Pons (tissue), 1 donor: ENCODE measurements around the gene CACNG4.
"Not testable (repeated sequence)": the region's sequence is repeated elsewhere in the genome, so short reads cannot be mapped to it uniquely, and the experiment has no call there.

ENCODE experiments used
- DNase-seq: peaks from one replicate; pipeline ENCODE4 v3.0.0-alpha.2; 2016; ENCODE audit warnings: low spot score

CACNG4 gene

GRCh38 chr17:66964930-66965800, 658 bp downstream of the CACNG4 start:
- DNase-seq = no peak

DNA sequence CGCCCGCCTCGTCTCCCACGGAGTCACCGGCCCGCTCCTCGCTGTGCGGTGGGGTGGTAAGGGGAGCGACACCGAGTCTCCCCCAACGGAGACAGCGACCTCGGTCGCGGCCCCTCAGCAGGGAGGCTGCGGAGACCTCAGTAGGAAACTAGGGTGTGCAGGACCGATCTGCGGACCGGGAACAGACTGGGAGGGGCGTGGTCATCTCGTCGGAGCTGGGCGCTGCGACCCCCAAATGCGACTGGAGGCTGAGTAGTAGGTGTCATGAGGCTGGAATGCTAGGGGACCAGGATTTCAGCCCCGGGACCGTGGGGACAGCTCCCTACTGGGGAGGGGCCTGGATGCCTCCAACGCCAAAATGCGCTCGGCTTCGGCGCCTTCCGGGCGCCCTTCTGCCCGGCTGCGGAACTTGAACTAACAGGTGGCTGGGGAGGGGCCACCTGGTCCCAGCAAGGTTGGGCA, 1.3 kb downstream of the CACNG4 start:
- DNase-seq = no peak

DNA sequence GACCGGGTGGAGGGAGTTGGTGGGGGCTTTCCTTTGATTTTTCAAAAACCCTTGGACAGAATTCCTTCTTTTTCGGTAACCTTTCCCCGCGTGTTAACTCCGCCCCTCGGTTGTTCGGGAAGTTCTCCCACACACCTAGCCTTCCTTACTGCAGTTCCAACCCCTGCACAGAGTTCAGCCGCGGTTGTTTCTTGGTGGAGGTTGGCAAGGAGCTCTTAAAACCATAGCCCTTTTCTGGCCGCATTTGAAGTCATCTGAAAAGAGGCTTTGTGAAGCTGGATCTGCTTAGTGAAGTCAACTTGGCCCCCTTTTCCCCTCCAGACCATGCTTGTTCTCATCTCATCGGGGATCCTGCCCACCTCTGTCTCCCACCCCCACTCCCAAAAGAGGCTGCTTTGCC, 1.8 kb downstream of the CACNG4 start:
- DNase-seq = no peak

GRCh38 chr17:66966704-66967418, 2.4 kb downstream of the CACNG4 start:
- DNase-seq = no peak

- DNase-seq = no peak
Measured at GRCh38 chr17:66967837-66968543, 3.5 kb downstream of the CACNG4 start.

- DNase-seq = no peak
Measured at GRCh38 chr17:66968916-66969315, 4.4 kb downstream of the CACNG4 start.

- DNase-seq = no peak
Measured at GRCh38 chr17:66970140-66970539, 5.6 kb downstream of the CACNG4 start.

GRCh38 chr17:66970797-66971196, 6.3 kb downstream of the CACNG4 start:
- DNase-seq = no peak

- no peak for DNase-seq
Measured at GRCh38 chr17:66971264-66971663, 6.8 kb downstream of the CACNG4 start.

DNA sequence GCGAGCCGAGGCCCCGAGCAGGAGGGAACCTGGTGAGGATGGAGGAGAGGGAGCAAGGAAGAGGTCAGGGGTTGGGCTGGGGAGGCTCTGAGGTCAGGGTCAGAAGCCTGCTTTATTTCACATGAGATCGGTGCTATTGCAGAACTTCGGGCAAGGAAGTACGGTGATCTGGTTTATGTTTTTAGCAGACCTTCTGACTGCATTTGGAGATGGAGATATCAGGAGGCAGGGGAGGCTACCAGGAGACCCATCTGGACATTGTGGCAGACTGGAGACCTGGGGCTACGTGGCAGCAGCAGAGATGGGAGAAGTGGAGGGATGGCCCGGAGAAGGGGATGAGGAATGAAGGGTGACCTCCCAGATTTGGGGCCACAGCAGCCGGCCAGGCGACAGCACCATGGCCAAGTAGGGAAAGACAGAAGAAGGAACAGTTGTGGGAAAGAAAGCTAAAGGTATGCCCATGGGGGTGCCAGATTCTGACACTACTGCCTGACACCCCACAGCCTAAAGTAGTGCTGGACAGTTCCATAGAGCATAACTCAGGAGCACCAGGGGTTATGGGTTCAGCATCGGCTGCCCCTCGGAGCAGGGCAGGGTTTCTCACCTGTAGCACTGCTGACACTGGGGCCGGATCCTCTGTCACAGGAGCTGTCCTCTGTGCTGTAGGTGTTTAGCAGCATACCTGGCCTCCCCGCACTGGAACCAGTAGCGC, 7.4 kb downstream of the CACNG4 start:
- no peak for DNase-seq

DNA sequence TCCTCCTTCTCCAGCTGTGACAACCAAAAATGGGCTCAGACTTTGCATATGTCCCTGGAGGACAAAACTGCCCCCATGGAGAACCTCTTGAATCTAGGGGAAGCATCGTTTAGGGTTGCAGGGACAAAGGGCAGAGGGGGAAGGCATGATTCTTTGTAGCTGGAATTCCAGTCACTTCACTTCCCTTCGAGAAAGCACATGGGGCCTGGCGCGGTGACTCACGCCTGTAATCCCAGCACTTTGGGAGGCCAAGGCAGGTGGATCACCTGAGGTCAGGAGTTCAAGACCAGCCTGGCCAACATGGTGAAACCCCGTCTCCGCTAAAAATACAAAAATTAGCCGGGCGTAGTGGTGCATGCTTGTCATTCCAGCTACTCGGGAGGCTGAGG, 7.9 kb downstream of the CACNG4 start:
- not testable (repeated sequence) for DNase-seq

- DNase-seq = no peak
Measured at GRCh38 chr17:66975188-66975587, 10.7 kb downstream of the CACNG4 start.

DNA sequence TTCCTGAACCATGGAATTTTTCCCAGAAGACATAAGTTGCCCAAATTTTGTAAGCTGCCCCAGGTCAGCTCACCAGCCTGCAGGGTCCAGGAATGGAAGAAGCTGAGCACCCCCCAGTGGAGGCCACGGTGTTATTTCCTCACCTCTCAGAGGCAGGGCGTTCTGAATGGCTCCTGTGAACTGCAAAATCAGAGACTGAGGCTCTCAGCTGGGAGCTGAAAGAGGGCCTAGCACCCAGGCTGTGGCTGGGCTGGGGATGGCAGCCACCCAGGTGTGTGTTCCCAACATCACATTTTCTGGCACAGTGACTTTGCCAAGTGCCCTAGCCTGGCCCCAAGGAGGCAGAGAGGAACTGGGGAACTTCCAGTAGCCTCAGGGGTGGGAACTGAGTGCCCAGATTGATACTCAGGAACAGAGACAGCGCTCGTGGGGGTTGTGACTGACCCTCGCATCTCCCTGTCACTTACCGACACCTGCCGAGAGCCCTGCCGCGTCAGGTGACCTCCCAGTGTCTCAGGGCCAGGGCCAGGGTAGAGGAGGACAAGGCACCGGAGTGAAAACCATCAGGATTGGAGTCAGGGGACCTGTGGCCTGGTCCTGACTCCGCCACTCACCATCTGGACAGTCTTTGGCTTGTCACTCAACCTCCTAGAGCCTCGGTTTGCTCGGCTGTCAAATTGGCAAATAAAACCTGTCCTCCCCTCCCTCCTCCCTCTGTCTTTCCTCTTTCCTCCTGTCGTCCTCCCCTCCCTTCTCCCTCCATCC, 11.3 kb downstream of the CACNG4 start:
- DNase-seq = no peak

DNA sequence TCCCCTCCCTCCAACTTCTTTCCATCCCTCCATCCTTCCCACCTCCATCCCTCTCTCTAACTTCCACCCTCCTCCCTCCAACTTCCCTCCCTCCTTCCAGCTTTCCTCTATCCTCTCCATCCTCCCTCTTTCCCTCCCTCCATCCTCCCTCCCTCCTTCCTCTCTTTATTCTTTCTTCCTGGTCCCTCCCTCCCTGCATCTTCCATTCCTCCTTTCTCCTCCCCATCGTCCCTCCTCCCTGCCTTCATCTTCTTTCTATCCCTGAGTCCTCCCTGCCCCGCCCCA, 11.8 kb downstream of the CACNG4 start:
- DNase-seq = no peak

DNA sequence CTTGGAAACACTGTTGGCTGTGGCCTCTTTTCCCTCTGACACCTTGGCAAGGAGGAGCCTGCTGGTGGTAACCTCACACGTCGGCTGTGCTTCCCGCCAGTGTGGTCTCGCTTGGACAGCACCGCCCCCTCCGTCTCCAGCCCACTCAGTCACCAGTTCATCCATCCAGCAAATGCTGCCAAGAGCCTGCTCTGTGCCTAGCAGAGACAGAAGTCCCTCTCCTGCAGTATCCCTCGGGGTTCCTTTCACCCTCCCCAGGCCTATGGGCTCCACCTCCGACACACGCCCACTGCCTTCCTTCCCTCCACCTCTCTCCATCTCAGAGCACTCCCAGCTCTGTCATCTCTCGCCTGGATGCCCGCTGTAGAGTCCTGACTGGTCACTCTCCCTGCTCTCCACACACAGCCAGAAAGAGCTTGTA, 12.3 kb downstream of the CACNG4 start:
- DNase-seq = no peak

DNA sequence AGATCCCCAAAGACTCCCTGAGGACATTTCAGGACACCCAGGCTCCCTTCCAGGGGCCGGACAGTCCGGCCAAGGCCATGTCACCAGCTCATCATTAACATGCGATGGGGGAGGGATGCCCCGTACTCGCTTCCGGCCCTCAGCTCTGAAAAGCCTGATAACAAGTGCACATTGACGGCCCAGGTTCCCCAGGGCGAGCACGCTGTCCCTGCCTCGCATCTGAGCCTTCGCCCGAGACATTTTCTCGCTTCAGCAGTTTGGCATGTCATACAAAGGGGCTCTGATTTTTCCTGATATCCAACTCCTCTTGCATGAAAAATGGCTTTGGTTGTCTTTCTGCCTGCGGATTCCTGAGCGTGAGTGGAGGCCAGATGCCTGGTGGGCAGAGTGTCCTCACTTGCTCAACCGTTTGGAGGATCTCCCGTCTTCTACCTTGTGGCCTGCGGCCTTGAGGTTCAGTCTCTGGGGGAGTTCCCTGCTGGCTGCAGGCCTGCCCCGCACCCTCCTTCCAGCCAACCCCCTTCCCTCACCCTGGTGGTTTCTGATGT, 14.1 kb downstream of the CACNG4 start:
- DNase-seq = peak; percentile 42

DNA sequence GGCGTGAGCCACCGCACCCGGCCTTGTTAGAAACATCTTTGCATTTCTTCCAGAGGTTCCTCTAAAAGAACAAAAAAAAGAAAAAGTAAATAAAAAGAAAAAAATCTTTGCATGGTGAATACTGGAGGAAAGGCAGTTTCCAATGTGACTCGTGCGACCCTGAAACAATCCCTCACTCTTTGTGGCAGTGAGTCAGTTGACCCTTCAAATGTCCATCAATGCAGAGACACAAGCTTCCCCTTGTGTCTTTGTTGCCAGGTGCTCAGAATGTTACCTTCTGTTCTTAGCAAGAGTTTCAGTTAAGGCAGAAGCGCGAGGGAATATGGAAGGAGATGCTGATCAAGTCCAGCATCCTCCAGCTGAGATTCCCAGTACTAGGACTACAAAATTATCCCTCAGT, 16.4 kb downstream of the CACNG4 start:
- DNase-seq = no peak

- DNase-seq = no peak
Measured at GRCh38 chr17:66981983-66982508, 17.5 kb downstream of the CACNG4 start.

DNA sequence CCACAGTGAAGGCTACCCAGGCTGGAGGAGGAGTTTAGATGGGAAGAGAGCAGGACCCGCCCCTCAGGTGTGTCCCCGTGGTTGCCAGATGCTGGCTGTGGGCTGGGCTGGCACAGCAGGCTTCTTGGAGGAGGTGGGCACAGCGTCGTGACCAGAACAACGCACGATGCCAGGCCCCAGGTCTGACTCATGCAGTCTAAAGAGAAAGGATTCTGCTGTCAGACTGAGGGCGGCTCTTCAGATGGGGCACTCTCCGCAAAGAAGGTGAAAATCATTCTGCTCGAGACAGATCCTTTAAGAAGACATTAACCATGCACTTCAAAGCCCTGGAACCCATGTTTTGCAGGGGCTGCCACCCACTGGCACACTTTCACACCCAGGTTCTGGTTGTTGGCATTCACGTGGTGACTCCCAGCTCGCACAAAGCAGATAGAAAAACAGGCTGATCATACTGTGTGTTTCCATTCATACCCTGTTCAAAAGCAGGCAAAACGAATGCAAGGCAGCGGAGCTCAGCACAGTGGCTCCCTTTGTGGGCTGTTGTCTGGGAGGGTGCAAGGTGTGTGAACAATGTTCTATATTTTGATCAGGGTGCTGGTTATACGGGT, 19.0 kb downstream of the CACNG4 start:
- no peak for DNase-seq

DNA sequence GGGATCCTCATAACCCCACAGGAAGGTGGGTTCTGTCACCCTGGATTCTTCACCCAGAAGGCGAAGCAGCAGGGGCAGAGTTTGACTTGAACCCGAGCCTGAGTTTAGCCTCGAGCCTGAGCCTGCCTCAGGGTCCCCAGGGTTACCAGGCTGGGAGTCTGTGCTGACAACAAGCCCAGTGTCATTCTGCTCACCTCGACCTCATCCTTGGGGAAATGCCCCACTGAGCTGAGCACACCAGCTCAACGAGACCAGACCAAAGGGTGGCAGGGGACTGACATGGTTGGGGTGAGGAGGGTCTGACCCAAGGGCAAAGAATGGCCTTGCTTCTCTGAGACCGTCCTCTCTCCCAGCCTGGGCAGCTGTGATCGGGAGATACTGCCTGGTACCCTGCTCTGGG, 20.2 kb downstream of the CACNG4 start:
- DNase-seq = no peak
